ENCODE measurements around the gene TICAM2.

The TICAM2 gene

GRCh38 chr5:115594128-115595047 is 7.9 kb downstream of the TICAM2 start:
- CTCF ChIA-PET: interaction anchor here (0.9 kb wide), 1 partner anchor 20 kb away, joined by 3 read pairs; no protein-coding TSS in a partner anchor
- no peaks in the 10 kb centered on the region for H3K9me3 Mint-ChIP-seq

DNA sequence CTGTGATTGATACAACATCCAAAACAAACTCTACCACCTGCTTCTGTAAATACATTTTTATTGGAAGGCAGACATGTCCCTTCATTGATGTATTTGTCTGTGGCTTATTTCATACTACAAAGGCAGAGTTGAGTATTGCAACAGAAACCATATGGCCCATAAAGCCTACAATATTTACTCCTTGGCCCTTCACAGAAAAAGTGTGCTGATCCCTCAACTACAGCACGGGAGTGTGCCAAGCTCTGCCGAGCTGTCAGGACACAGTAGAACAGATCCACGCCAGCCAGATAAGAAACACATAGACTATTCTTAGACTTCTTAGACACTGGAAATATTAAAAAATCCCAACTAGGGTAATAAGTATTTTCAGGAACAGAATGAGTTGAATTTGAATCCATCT is 13.2 kb downstream of the TICAM2 start:
- CTCF ChIA-PET: interaction anchor here (4.0 kb wide), 1 partner anchor 280 kb away, joined by 18 read pairs; no protein-coding TSS in a partner anchor

More at GRCh38 chr5:115594128-115595047, 7.9 kb downstream of the TICAM2 start:
- no peak overlapping the region for H3K27ac Mint-ChIP-seq
- H3K27me3 Mint-ChIP-seq: no peaks in the 10 kb centered on the region
- peaks cover under 1% of the 10 kb centered on the region for H3K4me1 Mint-ChIP-seq
- no peak overlapping the region for H3K4me3 Mint-ChIP-seq
- no peak for DNase-seq
- H3K36me3 Mint-ChIP-seq: no peaks in the 10 kb centered on the region

DNA sequence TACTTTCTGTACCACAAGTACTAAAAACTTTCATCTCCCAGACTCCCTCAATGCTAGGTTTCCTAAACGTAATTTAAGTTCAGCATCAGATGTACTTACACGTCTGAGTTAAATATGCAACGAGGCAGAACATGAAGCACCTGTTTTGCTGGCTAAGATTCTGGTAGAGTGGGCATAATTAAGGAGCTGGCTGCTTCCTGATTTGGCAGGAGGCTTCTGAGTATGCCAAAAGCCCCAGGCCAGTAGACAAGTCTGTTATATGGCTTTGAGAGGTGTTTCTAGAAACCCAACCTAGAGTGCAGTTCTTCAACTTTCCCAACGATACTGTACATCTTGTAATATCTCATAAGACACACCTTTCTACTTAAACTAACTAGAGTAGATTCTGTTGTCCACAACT is 13.6 kb downstream of the TICAM2 start:
- H3K27me3 Mint-ChIP-seq: peaks cover 1% of the 10 kb centered on the region
- no peaks in the 10 kb centered on the region for H3K36me3 Mint-ChIP-seq
- no peaks in the 10 kb centered on the region for H3K4me1 Mint-ChIP-seq
- H3K4me3 Mint-ChIP-seq: no peak overlapping the region
- H3K27ac Mint-ChIP-seq: no peak overlapping the region
- no peaks in the 10 kb centered on the region for H3K9me3 Mint-ChIP-seq
- CTCF ChIA-PET: interaction anchor here (4.0 kb wide), 1 partner anchor 279 kb away, joined by 18 read pairs; no protein-coding TSS in a partner anchor
- DNase-seq: no peak

More for the DNA sequence above, 13.2 kb downstream of the TICAM2 start:
- Mint-ChIP-seq H3K4me1 (no peaks in the 10 kb centered on the region), H3K9me3 (no peaks in the 10 kb centered on the region), H3K27me3 (no peaks in the 10 kb centered on the region), H3K4me3 (no peak overlapping the region), H3K36me3 (no peaks in the 10 kb centered on the region), H3K27ac (no peak overlapping the region)
- DNase-seq: no peak

DNA sequence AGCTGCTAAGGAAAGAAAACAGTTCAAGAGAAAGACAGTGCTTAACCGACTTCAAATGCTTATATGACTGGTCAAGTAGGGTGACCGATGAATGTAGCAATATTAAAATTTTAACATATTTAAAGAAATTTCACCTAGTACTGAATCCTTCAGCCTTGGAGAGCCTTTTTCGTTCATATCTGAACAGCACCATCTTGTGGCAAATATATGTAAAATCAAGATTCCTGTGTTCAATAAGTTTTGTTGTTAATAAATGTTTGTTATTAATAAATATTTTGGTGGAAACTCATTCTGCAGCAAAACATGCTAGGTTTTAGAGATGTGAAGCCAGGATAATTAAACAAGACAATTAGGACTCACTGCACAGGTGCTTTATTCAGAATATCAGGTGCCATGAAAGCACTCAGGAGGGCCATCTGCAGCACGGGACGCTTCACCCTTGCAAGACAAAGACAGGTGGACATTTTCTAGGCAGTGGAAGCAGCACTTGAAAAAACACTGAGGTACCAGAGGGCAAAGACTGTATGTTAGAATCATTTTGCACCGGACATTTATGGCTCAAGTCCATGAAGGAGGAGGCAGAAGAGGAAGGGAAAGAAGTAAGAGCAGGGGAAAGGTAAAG is 15.6 kb downstream of the TICAM2 start:
- CTCF ChIA-PET: interaction anchor here (1.2 to 4.0 kb wide), 2 partner anchors 33 to 277 kb away, joined by 3 to 18 read pairs; no protein-coding TSS in a partner anchor
- Mint-ChIP-seq H3K27ac (no peak overlapping the region), H3K4me1 (no peaks in the 10 kb centered on the region), H3K27me3 (peaks cover 4% of the 10 kb centered on the region), H3K4me3 (no peak overlapping the region), H3K36me3 (no peaks in the 10 kb centered on the region), H3K9me3 (no peaks in the 10 kb centered on the region)
- no peak for DNase-seq

GRCh38 chr5:115585265-115585664 is 17.0 kb downstream of the TICAM2 start:
- Mint-ChIP-seq H3K27me3 (peaks cover 4% of the 10 kb centered on the region), H3K4me1 (no peaks in the 10 kb centered on the region), H3K9me3 (no peaks in the 10 kb centered on the region), H3K36me3 (no peaks in the 10 kb centered on the region), H3K27ac (no peak overlapping the region), H3K4me3 (no peak overlapping the region)
- CTCF ChIA-PET: interaction anchor here (0.6 to 1.0 kb wide), 3 partner anchors 11 to 274 kb away, joined by 3 read pairs; no protein-coding TSS in a partner anchor
- DNase-seq: no peak

GRCh38 chr5:115584501-115584900 is 17.8 kb downstream of the TICAM2 start:
- H3K4me3 Mint-ChIP-seq: no peak overlapping the region
- no peak for DNase-seq
- no peaks in the 10 kb centered on the region for H3K4me1 Mint-ChIP-seq
- no peaks in the 10 kb centered on the region for H3K9me3 Mint-ChIP-seq
- H3K27me3 Mint-ChIP-seq: peaks cover 4% of the 10 kb centered on the region
- no peaks in the 10 kb centered on the region for H3K36me3 Mint-ChIP-seq
- H3K27ac Mint-ChIP-seq: no peak overlapping the region
- CTCF ChIA-PET: interaction anchor here (0.7 to 1.0 kb wide), 2 partner anchors 61 to 273 kb away, joined by 3 read pairs; no protein-coding TSS in a partner anchor

DNA sequence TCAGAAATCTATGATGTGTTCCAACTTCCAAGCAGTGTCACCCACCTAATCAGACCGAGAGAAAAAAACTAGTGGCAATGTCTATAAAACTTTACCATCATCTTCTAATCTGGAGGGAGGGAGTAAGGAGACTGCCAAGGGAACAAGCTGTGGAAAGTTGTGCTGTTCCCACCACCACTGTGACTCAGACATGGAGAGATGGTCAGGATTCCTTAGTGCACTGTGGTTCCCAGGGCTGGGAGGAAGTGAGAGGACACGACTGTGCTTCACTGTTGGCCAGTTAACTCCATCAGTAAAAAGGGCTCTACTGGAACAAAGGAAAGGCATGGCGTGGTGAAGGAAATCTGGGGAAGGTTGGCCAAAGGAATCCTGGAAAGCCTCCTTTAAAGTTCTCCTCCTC is 18.8 kb downstream of the TICAM2 start:
- Mint-ChIP-seq H3K36me3 (no peaks in the 10 kb centered on the region), H3K4me1 (no peaks in the 10 kb centered on the region), H3K4me3 (no peak overlapping the region), H3K27ac (no peak overlapping the region), H3K27me3 (peaks cover 4% of the 10 kb centered on the region), H3K9me3 (no peaks in the 10 kb centered on the region)
- DNase-seq: no peak
- CTCF ChIA-PET: interaction anchor here (1.1 kb wide), 1 partner anchor 9 kb away, joined by 3 read pairs; no protein-coding TSS in a partner anchor

GRCh38 chr5:115580941-115581340 is 21.3 kb downstream of the TICAM2 start:
- peaks cover 8% of the 10 kb centered on the region for H3K27me3 Mint-ChIP-seq
- no peak overlapping the region for H3K27ac Mint-ChIP-seq
- no peaks in the 10 kb centered on the region for H3K36me3 Mint-ChIP-seq
- H3K4me1 Mint-ChIP-seq: no peaks in the 10 kb centered on the region
- no peaks in the 10 kb centered on the region for H3K9me3 Mint-ChIP-seq
- H3K4me3 Mint-ChIP-seq: no peak overlapping the region
- CTCF ChIA-PET: no interaction called here
- DNase-seq: no peak

- no peaks in the 10 kb centered on the region for H3K4me1 Mint-ChIP-seq
- no peaks in the 10 kb centered on the region for H3K9me3 Mint-ChIP-seq
- no peaks in the 10 kb centered on the region for H3K36me3 Mint-ChIP-seq
- H3K4me3 Mint-ChIP-seq: no peak overlapping the region
- CTCF ChIA-PET: no interaction called here
- H3K27ac Mint-ChIP-seq: no peak overlapping the region
- DNase-seq: no peak
- H3K27me3 Mint-ChIP-seq: peaks cover 8% of the 10 kb centered on the region
Observed at GRCh38 chr5:115579747-115580173, 22.5 kb downstream of the TICAM2 start.

GRCh38 chr5:115579216-115579615 is 23.1 kb downstream of the TICAM2 start:
- Mint-ChIP-seq H3K4me3 (no peak overlapping the region), H3K27ac (no peak overlapping the region), H3K4me1 (no peaks in the 10 kb centered on the region), H3K9me3 (no peaks in the 10 kb centered on the region), H3K36me3 (no peaks in the 10 kb centered on the region), H3K27me3 (peaks cover 8% of the 10 kb centered on the region)
- CTCF ChIA-PET: no interaction called here
- DNase-seq: no peak

- DNase-seq: no peak
- H3K4me3 Mint-ChIP-seq: no peak overlapping the region
- no peaks in the 10 kb centered on the region for H3K36me3 Mint-ChIP-seq
- peaks cover 7% of the 10 kb centered on the region for H3K27me3 Mint-ChIP-seq
- H3K4me1 Mint-ChIP-seq: no peaks in the 10 kb centered on the region
- CTCF ChIA-PET: no interaction called here
- no peak overlapping the region for H3K27ac Mint-ChIP-seq
- no peaks in the 10 kb centered on the region for H3K9me3 Mint-ChIP-seq
Observed at GRCh38 chr5:115578657-115579056, 23.6 kb downstream of the TICAM2 start.

- CTCF ChIA-PET: interaction anchor here (0.7 to 5.2 kb wide), 3 partner anchors 269 to 1963 kb away, joined by 3 to 71 read pairs (median 3); no protein-coding TSS in a partner anchor
- Mint-ChIP-seq H3K27me3 (peaks cover 4% of the 10 kb centered on the region), H3K4me1 (no peaks in the 10 kb centered on the region), H3K27ac (no peak overlapping the region), H3K9me3 (no peaks in the 10 kb centered on the region), H3K36me3 (no peaks in the 10 kb centered on the region), H3K4me3 (no peak overlapping the region)
- DNase-seq: no peak
Observed at GRCh38 chr5:115577741-115578140, 24.5 kb downstream of the TICAM2 start.

- CTCF ChIA-PET: interaction anchor here (1.0 to 5.2 kb wide), 2 partner anchors 268 to 272 kb away, joined by 3 to 71 read pairs; no protein-coding TSS in a partner anchor
- H3K27ac Mint-ChIP-seq: no peak overlapping the region
Observed at GRCh38 chr5:115577329-115577728, 24.9 kb downstream of the TICAM2 start.

More at GRCh38 chr5:115577329-115577728, 24.9 kb downstream of the TICAM2 start:
- Mint-ChIP-seq H3K9me3 (no peaks in the 10 kb centered on the region), H3K4me3 (no peak overlapping the region), H3K4me1 (no peaks in the 10 kb centered on the region), H3K36me3 (no peaks in the 10 kb centered on the region), H3K27me3 (peaks cover 4% of the 10 kb centered on the region)
- DNase-seq: no peak

All from activated naive CD4-positive, alpha-beta T cell treated with anti-CD3 and anti-CD28 coated beads, Interleukin-2, amount 10 ng/mL, durations not matched to agents 7 days and 5 days (primary cell).